T-helper 2 cell (primary cell): ENCODE measurements around the gene MSANTD3.
"Not testable (repeated sequence)": the region's sequence is repeated elsewhere in the genome, so short reads cannot be mapped to it uniquely, and the experiment has no call there.

Experiments
- DNase-seq, 5 experiments: peaks; one replicate each; pipeline versions ENCODE4 v3.0.0 to v3.0.0-alpha.2; 2012 to 2022
- total RNA-seq, 2 donors: gene quantifications; one replicate each; lab custom pipeline; 2026; lab: John Stamatoyannopoulos, UW

The MSANTD3 gene, protein sequence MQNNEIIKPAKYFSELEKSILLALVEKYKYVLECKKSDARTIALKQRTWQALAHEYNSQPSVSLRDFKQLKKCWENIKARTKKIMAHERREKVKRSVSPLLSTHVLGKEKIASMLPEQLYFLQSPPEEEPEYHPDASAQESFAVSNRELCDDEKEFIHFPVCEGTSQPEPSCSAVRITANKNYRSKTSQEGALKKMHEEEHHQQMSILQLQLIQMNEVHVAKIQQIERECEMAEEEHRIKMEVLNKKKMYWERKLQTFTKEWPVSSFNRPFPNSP
- 5.0 to 8.6 reads per million in 2 donors for total RNA-seq

DNA sequence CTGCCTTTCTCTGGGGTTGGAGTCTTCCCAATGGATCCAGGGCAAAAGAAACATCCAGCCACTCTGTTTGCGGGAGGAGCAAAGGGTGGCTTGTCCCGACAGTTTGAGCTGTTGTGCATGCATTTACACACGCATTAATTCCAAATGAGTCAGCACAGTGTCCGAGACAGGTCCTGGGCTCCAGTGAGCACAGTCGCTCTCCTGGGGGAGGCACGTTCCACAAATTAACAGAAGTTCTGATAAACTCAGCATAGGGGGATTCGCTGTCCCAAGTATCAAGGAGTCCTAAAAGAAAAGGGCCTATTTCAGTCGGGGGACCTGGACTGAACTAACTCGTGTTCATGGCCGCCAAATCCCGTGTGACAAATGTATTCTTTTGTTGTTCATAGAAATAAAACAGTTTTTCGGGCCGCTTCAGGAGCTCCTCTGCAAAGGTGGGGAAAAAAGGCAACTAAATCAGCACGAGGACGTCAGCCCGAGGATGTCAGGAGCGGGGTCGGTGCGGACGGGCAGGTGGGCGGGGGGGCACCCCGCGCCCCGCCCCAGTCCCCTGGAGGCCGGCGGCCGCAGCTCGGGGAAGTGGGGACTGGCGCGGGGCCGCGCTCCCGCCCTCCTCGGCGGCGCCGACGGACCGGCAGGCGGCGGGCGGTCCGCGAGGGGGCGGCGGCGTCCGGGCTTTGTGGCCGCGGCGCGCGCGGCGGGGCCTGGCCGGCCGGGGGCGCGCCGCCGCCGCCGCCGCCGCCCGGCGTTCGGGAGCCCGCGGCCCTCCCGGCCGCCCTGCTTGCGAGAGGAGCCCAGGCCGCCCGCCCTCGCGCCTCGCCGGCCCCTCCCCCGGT is at the start of gene MSANTD3:
Gene MSANTD3 (plus strand): TSS at position 614 of the 836 bp plus-strand sequence. CDS start 14,796 bp downstream, outside the sequence.
- DNase-seq, result peak; percentile 25 to 77 (median 39)

DNA sequence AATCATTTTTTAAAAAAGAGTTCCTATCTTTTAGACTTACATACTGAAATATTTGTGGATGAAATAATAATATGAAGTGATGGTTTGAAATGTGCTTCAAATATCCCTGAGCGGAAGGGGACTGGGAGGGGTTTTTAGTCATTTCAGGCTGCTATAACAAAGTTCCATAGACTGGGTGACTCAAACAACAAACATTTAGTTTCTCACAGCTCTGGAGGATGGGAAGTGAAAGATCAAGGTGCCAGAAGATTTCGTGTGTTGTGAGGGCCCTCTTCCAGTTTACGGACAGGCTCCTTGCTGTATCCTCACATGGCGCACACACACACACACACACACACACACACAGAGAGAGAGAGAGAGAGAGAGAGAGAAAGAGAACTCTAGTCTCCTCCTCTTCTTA is 47.1 kb upstream of the MSANTD3 start:
- DNase-seq, result no peak

DNA sequence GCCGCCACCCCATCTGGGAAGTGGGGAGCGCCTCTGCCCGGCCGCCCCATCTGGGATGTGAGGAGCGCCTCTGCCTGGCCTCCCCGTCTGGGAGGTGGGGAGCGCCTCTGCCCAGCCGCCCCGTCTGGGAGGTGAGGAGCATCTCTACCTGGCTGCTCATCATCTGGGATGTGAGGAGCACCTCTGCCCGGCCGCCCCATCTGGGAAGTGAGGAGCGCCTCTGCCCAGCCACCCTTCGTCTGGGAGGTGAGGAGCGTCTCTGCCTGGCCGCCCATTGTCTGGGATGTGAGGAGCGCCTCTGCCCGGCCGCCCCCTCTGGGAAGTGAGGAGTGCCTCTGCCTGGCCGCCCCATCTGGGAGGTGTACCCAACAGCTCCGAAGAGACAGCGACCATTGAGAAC is 34.0 kb upstream of the MSANTD3 start:
- not testable (repeated sequence) for DNase-seq

DNA sequence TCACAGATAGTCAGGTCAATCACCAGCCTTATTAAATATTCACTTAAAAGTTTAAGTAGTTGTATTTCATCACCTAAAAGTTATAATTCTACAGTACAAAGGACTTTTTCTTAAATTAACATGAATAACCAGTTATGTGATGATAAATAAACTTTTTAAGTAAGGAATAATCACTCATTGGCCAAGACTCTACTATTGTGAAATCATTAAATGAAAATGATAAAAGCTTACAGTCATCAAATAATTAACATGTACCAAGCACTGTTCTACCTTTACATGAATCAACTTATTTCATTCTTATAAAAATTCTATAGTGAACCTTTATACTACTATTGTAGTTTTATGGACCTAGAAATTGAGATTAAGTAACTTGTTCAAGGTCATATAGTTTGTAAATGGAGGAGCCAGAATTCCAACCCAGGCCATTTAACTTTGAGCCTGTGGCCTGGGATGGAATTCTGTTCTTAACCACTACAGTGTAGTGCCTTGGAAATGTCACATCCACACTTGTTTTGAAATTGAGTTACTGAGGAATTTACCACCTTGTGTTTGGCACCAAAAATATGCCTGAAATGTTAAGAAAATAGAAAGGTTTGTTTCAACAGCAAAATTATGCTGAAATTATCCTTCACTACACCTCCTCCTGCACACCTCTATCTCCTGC is 32.8 kb upstream of the MSANTD3 start:
- DNase-seq, result no peak

DNA sequence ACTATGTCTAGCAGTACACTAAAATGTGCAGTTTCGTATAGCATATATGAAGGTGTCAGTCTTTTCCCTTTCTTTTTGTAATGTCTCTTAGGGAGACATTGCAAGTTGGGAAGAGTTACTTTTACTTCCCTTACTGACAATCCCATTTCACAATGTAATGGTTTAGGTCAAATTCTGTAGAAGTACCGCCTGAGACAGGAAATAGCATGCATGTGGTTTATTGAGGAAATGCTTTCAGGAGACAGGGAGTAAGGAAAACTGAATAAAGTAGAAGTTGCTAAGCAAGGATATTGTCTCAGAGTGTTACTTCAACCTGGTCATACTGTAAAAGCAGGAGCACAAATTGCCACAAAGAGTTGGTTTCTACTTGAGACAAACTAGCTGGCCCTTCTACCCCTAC is 32.1 kb upstream of the MSANTD3 start:
- no peak for DNase-seq

- no peak for DNase-seq
These were observed 30.2 kb upstream of the MSANTD3 start for GRCh38 chr9:100396769-100397168.

DNA sequence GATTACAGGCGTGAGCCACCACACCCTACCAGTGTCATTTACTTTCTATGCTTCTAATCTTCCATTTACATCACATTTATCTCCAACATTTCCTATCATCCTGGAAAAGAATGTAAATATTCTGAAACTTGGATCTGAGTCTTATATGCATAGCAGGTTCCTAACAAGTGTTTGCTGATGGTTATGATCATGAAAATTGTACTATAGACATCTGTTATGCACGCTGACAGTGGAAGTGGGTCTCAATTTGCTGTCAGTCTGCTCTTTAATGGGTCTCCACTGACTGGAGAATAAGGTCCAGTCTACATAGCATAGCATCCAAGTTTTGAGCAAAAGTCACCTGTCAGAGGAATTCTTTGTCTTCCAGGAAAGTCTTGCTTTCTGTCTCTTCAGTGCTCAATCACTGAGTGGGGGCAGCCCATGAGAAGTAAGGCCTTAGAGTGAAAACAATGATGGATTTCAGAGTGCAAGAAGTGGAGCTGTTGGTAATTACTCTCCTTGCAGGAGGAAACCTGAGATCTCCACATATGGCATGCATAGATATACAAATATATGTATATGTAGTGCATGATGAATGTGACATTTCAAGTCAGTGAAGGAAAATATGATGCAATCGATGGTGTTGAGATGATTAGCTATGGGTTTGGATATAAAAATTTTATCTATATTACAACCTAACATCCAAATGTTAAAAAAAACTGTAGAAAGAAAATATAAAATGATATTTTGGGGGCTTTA is 29.2 kb upstream of the MSANTD3 start:
- DNase-seq, result no peak

- no peak for DNase-seq
These were observed 25.9 kb upstream of the MSANTD3 start for GRCh38 chr9:100401042-100401441.

DNA sequence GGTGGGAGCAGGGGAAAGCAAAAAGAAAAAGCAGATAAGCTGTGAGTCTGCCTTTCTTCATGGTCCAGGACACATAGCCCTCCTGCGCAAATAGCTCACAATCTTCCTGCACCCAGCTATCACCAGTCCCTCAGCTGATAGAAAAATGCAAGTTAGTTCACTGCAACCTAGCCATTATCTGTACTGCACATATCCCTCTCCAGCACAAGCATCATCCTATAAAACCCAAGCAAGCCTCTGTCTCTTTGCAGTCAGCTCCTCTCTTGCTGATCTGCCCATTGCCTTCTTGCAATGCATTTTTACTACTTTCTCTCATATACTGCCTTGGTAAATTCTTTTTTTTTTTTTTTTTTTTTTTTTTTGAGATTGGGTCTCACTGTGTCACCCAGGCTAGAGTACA is 20.0 kb upstream of the MSANTD3 start:
- no peak for DNase-seq

DNA sequence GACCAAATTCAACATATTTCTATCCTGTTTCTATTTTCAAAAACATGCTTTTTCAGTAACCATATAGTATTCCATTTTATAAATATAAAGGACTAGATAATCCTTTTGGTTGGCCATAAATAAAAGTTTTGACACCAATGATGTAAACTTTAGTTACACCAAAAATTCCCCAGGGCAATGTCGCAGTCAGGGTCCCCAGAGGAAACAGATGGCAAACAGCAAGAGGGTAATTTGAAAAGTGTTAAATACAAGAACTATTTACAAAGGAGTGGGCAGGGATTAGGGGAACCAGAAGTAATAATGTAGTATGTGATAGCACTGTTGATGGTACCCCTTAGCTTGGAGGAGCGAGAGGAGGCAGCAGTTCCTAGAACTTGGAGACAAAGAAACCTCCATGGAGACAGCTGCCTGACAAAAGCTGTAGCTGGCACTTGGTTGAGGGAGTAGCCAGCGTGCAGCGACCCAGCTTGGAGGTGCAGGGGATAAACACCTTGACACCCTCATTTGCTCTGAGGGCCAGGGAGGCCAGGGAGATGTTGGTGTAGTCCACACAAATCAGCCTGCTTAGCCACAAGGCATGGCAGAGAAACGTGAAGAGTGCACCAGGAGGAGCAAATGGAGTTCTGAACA is 18.3 kb upstream of the MSANTD3 start:
- no peak for DNase-seq

DNA sequence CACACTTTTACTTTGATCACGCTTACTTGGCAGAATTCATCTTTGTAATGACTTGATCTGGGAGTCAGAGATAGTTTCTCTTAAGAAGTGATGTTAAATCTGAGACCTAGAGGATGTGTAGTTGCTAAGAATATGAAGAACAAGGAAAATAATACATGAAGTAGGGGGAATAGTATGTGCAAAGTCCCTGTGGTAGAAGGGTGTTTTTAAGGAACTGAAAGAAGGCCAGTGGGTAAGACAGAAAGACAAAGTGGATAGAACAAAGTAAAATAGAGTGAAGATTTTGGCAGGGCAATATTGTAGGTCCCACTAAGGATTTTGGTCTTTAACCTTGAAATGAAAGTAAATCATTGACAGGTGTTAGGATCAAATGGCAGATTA is 17.8 kb upstream of the MSANTD3 start:
- no peak for DNase-seq

DNA sequence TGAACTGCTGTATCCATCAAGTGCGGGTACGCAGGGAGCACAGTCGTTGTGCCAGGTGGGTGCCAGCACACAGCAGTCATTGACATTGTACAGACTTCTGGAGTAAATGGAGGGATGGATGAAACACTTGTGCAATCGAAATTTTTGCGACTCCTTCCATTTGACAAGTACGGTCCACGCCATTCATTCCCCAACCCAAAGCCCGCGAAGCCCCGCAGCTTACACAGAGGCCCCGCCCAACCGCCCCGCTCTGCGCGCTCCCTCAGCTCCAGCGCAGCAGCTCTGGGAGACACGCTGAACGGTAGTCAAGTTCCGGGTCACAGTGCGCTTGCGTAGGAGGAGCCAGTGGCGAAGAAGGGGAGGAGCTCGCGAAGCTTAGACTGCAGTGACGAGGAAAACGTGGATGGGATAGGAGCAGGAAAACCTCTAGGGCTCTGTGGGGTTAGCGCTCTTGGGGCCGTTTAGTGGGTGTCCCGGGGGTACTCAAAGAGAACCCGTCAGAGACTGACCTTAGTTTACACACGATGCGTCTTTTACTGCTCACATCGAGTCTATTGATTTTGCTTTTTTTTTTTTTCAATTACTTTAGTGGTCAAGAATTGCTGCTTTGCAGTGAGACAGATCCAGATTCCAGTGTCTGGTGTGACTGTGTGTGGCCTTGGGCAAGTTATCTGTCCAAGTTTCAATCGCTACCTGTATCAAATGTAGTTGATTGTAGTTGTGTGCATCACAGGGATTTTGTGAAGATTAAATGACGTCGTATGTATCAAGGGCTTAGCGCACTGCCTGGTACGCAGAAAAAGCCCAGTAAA is 15.3 kb upstream of the MSANTD3 start:
- DNase-seq, result peak; percentile 72 to 93 (median 74)

- no peak for DNase-seq
These were observed 13.0 kb upstream of the MSANTD3 start for GRCh38 chr9:100413839-100414420.

- DNase-seq, result no peak
These were observed 9.1 kb upstream of the MSANTD3 start for GRCh38 chr9:100417815-100418214.

GRCh38 chr9:100419166-100419565 is 7.8 kb upstream of the MSANTD3 start:
- no peak for DNase-seq

DNA sequence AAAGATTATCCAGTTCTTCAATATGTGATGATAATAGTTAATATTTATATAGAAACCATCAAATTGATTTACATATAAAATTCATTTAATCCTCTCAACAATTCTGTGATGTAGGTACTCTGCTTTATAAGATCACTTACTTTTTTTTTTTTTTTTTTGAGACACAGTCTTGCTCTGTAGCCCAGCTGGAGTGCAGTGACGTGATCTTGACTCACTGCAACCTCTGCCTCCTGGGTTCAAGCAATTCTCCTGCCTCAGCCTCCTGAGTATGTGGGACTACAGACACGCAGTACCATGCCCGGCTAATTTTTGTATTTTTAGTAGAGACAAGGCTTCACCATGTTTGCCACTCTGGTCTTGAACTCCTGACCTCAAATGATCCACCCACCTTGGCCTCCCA is 5.8 kb upstream of the MSANTD3 start:
- not testable (repeated sequence) for DNase-seq

GRCh38 chr9:100425758-100426157 is 1.2 kb upstream of the MSANTD3 start:
- DNase-seq, result no peak

GRCh38 chr9:100426189-100426529 is 784 bp upstream of the MSANTD3 start:
- DNase-seq, result peak in 1 of 5 experiments; percentile 9

DNA sequence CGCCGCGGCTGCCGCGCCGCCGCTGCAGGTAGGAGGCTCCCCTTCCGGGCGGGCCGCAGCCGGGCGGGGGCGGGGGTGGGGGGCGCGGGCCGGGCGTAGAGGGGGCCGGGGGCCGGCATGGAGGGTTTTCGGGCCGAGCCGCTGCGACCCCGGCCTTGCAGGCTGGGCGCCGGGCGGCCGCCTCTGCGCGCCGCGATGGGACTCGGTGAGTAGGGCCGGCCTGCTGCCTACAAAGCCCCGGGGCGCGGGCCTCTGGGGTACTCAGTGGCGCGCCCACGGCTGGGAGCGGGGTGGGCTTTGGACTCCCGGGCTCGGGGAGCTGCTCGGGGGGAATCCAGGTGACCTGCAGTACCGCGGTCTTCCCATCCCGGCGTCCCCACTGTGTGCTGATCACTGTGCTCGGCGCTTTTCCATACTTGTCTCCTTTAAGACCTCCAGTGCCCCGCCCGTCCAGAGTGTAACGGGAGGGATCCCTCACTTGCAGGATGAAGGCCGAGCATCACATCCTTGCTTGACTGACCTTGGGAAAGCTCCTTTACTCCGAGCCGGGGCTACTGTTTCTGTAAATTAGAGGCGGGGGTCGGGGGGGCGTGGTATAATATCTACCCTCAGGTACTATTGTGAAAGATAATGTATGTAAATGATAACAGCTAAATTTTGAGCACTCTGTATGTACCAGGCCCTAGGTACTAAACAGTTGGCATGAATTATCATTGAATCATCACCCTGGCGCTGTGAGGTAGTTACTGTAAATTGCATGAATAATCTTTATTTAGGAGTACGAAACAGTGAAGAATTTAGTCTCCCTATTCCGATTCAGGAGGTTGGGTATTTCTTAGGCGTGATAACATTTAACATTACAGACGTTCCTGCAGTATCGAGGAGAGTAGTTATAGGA is 672 bp downstream of the MSANTD3 start:
- peak in 1 of 5 experiments; percentile 48 for DNase-seq
